Muscle of leg (tissue), 11 donors: Measurements from ENCODE around the gene ST3GAL3. TPM values are rescaled to one million over a fixed set of nuclear protein-coding genes. Genes with fewer than 3 reads are reported as not detected.

Experiments
- DNase-seq: peaks from one replicate; pipeline ENCODE4 v3.0.0; 2013
- H3K27ac ChIP-seq: one replicate; pipeline ENCODE4 v1.5.1; 2013; ENCODE audit warnings: mild to moderate bottlenecking, low read length, control low read depth
- H3K27me3 ChIP-seq: one replicate; pipeline ENCODE4 v1.6.1; 2013; ENCODE audit warnings: low read length; ENCODE audit not compliant: control insufficient read depth, insufficient read depth
- H3K36me3 ChIP-seq: one replicate; pipeline ENCODE4 v1.6.1; 2013; ENCODE audit warnings: low read length; ENCODE audit not compliant: control insufficient read depth, insufficient read depth
- H3K4me1 ChIP-seq: one replicate; pipeline ENCODE4 v1.6.1; 2013; ENCODE audit warnings: low read length; ENCODE audit not compliant: control insufficient read depth, insufficient read depth
- H3K4me3 ChIP-seq: one replicate; pipeline ENCODE4 v1.5.1; 2013; ENCODE audit warnings: low read length, control low read depth
- H3K9me3 ChIP-seq: replicated peaks from 2 replicates; pipeline ENCODE4 v1.6.1; 2013; ENCODE audit warnings: low read depth, low read length; ENCODE audit not compliant: control insufficient read depth
- WGBS: methylation state at CpG from one replicate; pipeline ENCODE4 v1.1.5; 2013; ENCODE audit warnings: missing lambda C conversion rate; ENCODE audit not compliant: insufficient coverage; 5-methylcytosine and 5-hydroxymethylcytosine counted together
- polyA plus RNA-seq, 8 donors: library from polyadenylated mRNA; unstranded; fragments of 120-200 nt; gene quantifications; one replicate each; pipeline versions ENCODE4 v1.2.1 to v1.2.3, GENCODE V29; 2013; ENCODE audit warnings: inconsistent platforms in 1 of 8, low replicate concordance in 1 of 8; ENCODE audit not compliant: insufficient read length in 8 of 8, insufficient read depth in 1 of 8
- total RNA-seq: library from RNA; stranded (reverse); fragments of 120-200 nt; gene quantifications from one replicate; pipeline ENCODE4 v1.2.4, GENCODE V29; 2013

Gene ST3GAL3
- total and polyA plus RNA-seq, 9 donors: 21.5 to 34.9 (median 32.6) TPM

DNA sequence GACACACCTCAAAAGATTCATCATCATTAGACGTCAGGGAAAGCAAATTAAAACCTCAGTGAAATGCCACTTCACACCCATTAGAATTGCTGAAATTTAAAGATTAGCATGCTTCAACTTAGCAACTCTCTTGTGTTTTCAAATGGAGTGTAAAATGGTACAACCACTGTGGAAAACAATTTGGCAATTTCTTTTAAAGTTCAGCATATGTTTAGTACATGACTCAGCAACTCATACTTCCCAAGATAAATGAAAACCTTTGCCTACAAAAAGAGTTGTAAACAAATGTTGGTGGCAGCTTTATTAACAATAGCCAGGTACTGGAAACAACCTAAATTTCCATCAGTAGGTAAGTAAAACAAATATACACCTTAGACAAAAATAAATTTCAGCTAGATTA, 42.7 kb downstream of the ST3GAL3 start:
- no peak overlapping the region for H3K27ac ChIP-seq
- H3K4me3 ChIP-seq: no peak overlapping the region
- WGBS: no CpG with 5 or more reads among the region's 1 CpG
- DNase-seq: no peak
- peaks cover 9% of the 10 kb centered on the region for H3K36me3 ChIP-seq
- no peaks in the 10 kb centered on the region for H3K9me3 ChIP-seq
- H3K4me1 ChIP-seq: no peaks in the 10 kb centered on the region
- H3K27me3 ChIP-seq: no peaks in the 10 kb centered on the region

DNA sequence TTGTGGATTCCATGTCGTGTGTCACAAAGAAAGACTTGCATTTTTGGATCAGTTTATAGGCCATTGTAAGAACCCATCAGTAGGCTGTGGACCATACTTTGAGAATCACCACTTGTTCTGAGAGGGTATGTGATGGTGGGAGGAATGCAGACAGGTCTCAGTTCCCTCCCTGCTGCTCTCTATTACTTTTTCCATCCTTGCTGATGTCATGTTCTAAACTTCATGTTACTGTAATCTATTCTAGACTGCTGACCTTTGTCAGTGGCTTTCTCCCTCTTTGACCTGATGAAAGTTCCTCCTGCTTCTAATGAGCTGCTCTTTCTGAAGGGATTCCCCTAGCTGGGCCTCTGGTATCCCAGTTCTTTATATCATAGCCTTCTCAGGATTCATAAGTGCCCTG, 46.1 kb downstream of the ST3GAL3 start:
- no peak overlapping the region for H3K4me3 ChIP-seq
- WGBS: 80% methylated on average over 1 of the region's 1 CpG
- no peak overlapping the region for H3K27ac ChIP-seq
- no peak for DNase-seq
- no peaks in the 10 kb centered on the region for H3K4me1 ChIP-seq
- H3K36me3 ChIP-seq: peaks cover 9% of the 10 kb centered on the region
- H3K27me3 ChIP-seq: no peaks in the 10 kb centered on the region
- H3K9me3 ChIP-seq: no peaks in the 10 kb centered on the region

DNA sequence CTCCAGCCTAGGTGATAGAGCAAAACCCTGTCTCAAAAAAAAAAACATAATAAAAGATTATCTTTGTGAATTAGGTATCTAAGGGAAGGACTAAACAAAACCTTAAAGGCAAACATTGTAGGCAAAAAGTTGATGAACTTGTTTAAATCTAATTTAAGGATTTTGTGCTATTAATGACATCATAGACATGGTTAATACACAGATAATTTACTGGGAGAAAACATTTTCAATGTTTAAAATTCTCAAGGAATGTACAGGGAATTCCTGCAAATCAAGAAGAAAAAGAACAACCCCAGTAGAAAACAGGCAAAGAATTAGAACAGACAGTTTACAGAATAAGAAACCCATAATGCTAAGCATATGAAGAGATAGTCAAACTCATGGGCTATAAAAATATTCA, 47.6 kb downstream of the ST3GAL3 start:
- Histone ChIP-seq H3K36me3 (peaks cover 9% of the 10 kb centered on the region), H3K4me3 (no peak overlapping the region), H3K4me1 (no peaks in the 10 kb centered on the region), H3K27me3 (no peaks in the 10 kb centered on the region), H3K27ac (no peak overlapping the region), H3K9me3 (no peaks in the 10 kb centered on the region)
- DNase-seq: no peak

DNA sequence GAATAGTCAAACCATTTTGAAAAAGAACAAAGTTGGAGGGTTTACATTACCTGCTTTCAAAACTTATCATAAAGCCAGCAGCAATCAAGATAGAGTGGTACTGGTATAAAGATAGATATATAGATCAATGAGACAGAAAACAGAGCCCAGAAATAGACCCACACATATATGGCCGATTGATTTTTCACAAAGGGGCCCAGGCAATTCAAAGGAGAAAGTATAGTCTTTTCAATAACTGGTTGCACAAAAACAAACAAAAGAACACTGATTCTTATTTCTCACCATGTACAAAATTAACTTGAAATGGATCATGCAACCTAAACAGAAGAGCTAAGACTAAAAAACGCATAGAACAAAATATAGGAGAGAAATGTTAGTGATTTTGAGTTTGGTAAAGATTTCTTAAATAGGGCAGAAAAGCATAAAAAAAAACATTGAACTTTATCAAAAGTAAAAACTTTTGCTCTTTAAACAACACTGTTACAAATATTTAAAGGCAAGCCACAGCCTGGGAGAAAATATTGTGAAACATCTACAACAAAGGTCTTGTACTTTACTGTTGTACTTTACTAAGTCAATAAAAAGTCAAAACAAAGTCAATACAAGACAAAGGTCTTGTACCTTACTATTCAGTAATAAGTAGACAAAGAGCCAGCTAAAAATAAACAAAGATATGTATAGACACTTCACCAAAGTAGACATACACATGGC, 50.2 kb downstream of the ST3GAL3 start:
- no peaks in the 10 kb centered on the region for H3K27me3 ChIP-seq
- DNase-seq: no peak
- no peak overlapping the region for H3K27ac ChIP-seq
- no CpG with 5 or more reads among the region's 2 CpGs for WGBS
- no peak overlapping the region for H3K4me3 ChIP-seq
- peaks cover 9% of the 10 kb centered on the region for H3K36me3 ChIP-seq
- no peaks in the 10 kb centered on the region for H3K9me3 ChIP-seq
- no peaks in the 10 kb centered on the region for H3K4me1 ChIP-seq

DNA sequence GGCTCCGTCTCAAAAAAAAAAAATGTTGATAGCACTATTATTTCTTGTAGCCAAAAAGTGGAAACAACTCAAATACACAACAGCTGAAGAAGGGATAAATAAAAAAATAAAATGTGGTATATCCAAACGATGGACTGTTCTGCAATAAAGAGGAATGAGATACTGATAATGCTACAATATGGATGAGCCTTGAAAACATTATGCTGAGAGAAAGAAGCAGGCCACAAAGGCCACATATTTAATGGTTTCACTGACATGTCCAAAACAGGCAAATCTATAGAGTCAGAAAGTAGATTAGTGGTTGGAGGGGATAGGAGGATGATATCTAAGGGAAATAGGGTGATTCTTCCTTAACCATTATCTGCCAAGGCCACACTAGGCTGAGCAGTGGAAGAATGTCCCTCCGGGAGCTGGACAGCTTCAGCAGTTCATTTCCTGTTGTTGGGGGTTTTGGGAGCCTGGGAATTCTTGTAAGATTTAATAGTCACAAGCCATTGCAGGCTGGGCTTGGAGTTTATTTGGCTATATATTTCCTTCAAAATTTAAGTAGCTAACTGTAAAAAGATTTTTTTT, 53.5 kb downstream of the ST3GAL3 start:
- Histone ChIP-seq H3K4me3 (no peak overlapping the region), H3K27ac (no peak overlapping the region)
- WGBS: no CpG with 5 or more reads among the region's 3 CpGs

GRCh38 chr1:43763497-43763973, 56.2 kb downstream of the ST3GAL3 start:
- WGBS: 0% methylated on average over 1 of the region's 4 CpGs
- H3K4me1 ChIP-seq: peaks cover 14% of the 10 kb centered on the region
- H3K27ac ChIP-seq: no peak overlapping the region
- H3K36me3 ChIP-seq: no peaks in the 10 kb centered on the region
- no peaks in the 10 kb centered on the region for H3K27me3 ChIP-seq
- H3K4me3 ChIP-seq: no peak overlapping the region
- peak; percentile 93 for DNase-seq
- H3K9me3 ChIP-seq: no peaks in the 10 kb centered on the region

More for the DNA sequence above, 53.5 kb downstream of the ST3GAL3 start:
- peaks cover 10% of the 10 kb centered on the region for H3K4me1 ChIP-seq
- H3K36me3 ChIP-seq: no peaks in the 10 kb centered on the region
- DNase-seq: no peak
- H3K27me3 ChIP-seq: no peaks in the 10 kb centered on the region
- no peaks in the 10 kb centered on the region for H3K9me3 ChIP-seq

DNA sequence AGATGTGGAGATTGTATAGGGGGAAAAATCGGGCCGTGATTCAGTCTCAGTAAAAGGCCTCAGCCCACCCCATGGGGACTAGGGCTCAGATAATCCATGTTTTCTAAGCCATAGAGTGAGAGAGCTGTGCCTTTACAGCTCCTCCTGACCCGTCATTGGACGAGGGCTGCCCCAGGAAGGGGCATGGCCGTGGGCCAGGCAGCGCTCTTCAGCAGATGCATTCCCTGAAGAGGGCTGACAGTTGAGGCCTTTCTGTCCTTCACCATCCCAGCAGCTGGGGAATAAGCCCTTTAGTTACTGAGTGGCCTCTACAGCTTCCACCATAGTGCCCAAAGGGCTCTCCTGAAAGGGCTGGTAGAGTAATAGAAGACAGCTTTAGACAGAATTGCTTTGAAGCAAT, 57.2 kb downstream of the ST3GAL3 start:
- peak; percentile 60 for DNase-seq
- 68% methylated on average over 5 of the region's 6 CpGs for WGBS
- H3K9me3 ChIP-seq: no peaks in the 10 kb centered on the region

GRCh38 chr1:43766086-43766784, 58.9 kb downstream of the ST3GAL3 start:
- no peaks in the 10 kb centered on the region for H3K36me3 ChIP-seq
- no peak overlapping the region for H3K27ac ChIP-seq
- H3K4me1 ChIP-seq: peaks cover 14% of the 10 kb centered on the region
- no peak for DNase-seq
- H3K4me3 ChIP-seq: no peak overlapping the region
- no peaks in the 10 kb centered on the region for H3K9me3 ChIP-seq
- no peaks in the 10 kb centered on the region for H3K27me3 ChIP-seq
- WGBS: 26% methylated on average over 6 of the region's 8 CpGs

More for the DNA sequence above, 57.2 kb downstream of the ST3GAL3 start:
- Histone ChIP-seq H3K27me3 (no peaks in the 10 kb centered on the region), H3K36me3 (no peaks in the 10 kb centered on the region), H3K4me1 (peaks cover 14% of the 10 kb centered on the region), H3K4me3 (no peak overlapping the region), H3K27ac (peak overlapping the region; percentile 6)

DNA sequence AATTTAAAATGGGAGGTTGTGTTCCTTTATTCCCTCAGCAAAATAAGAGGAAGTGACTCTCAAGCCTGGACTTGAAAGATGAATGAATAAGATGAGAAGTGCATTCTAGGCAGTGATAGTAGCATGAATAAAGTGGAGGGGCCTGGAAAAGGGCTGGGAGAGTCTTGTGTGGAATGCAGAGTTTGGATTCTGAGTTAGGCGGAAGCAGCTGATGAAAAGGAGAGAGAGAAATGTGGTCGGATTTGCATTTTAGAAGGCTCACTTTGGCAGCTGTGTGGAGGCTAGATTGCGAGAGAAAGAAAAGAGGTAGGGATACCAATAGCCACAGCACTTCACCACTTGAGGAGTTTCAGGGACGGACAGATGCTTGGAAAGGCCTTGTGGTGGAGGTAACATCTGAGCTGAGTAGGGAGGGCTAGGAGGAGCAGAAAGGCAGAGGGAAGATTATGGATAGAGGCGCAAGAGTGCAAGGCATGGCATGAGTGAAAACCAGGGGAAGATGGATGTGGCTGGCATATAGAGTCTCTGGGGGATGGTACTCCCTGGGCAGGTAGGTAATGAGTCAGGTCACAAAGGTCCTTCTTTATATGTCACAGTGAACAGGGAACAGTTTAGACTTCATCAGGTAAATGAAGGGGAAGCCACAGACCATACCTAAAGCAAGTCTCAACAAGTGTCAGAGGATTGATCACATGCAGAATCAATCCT, 59.6 kb downstream of the ST3GAL3 start:
- Histone ChIP-seq H3K4me1 (peaks cover 14% of the 10 kb centered on the region), H3K27me3 (no peaks in the 10 kb centered on the region), H3K4me3 (no peak overlapping the region), H3K9me3 (no peaks in the 10 kb centered on the region), H3K27ac (no peak overlapping the region), H3K36me3 (no peaks in the 10 kb centered on the region)
- DNase-seq: no peak
- WGBS: 67% methylated on average over 5 of the region's 5 CpGs

DNA sequence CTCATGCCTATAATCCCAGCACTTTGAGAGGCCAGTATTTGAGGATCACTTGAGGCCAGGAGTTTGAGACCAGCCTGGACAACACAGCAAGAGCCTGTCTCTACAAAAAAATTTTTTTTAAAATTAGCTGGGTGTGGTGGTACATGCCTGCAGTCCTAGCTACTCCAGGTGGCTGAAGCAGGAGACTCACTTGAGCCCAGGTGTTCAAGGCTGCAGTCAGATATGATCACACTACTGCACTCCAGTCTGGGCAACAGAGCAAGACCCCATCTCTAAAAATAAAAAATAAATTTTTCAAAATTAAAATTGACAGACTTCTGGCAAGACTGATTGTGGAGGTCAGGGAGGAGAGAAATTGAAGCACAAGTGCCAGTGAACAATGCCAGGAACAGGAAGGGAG, 60.8 kb downstream of the ST3GAL3 start:
- Histone ChIP-seq H3K4me1 (peaks cover 14% of the 10 kb centered on the region), H3K4me3 (no peak overlapping the region), H3K27me3 (no peaks in the 10 kb centered on the region), H3K27ac (no peak overlapping the region), H3K36me3 (no peaks in the 10 kb centered on the region), H3K9me3 (no peaks in the 10 kb centered on the region)
- no peak for DNase-seq
